Hindlimb muscle (tissue), 1 donor: Measurements from ENCODE around the gene RFX2. TPM values are rescaled to one million over a fixed set of nuclear protein-coding genes. Genes with fewer than 3 reads are reported as not detected.

Experiments
- DNase-seq: peaks from one replicate; pipeline ENCODE4 v3.0.0-alpha.2; 2013
- polyA plus RNA-seq: library from polyadenylated mRNA; unstranded; fragments of 120-200 nt; gene quantifications from one replicate; pipeline ENCODE4 v1.2.1, GENCODE V29; 2013; ENCODE audit not compliant: insufficient read length

The RFX2 gene
- polyA plus RNA-seq, 1 donor, result 5.4 TPM

DNA sequence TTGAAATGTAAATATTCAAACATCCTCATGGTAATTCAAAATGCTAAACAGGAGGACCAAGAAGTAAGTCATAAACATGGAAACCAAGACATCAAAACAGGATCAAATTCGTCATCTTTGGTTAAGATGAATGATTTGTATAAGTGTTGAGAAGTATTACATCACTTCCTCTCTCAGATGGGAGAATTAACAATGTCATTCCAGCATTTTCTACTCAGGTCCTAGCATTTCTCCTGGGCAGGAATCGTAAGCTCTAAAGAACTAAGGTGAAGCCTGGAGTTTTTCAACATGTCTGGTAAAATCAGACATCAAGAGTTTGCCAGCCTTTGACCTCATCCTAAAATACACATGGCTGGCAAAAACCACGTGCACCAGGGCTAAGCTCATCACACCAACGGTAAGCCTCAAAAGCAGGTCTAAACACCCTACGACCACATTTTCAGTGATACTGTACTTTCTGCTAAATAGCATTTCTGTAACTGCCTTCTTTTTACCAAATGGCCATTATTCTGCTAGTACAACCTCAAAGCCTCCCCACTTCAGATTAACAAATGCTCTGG, 157.2 kb downstream of the RFX2 start:
- DNase-seq, result no peak

DNA sequence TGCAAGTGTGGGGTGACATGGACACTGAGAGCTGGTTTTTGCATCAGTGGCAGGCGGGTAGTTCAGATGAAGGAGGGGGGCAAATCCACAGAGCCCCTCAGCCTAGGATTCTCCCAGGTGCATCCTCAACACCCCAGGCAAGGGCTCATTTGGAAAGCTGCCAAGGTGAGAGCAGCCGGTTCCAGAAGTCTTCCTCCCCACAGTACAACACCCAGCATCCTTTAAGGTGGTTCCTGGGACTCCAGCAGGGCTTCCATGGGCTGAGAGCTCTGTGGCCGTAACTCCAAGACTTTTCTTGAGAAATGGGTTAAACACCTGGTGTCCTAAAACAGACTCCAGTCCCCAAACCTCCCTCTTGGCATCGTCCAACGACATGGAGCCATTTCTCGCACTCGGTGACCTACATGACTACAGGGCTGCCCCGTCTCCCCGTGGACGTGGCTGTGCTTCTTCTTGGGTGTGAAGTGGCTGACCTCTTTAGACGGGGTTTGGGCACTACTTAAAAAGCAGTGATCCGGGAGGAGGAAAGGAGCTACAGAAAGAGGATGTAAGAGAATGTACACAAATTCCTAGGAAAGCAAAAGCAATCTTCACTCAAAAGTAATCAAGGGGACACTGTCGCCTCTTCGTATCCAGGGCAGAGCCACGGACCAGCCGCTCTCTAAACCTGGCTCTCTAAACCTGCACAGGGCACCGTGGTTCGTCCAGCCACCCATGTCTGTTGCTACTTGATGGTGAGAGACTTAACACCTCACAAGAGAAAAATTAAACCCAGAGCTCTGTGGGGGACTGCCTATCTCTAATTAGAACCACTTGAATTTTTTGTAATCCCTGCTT, 157.9 kb downstream of the RFX2 start:
- DNase-seq, result no peak

DNA sequence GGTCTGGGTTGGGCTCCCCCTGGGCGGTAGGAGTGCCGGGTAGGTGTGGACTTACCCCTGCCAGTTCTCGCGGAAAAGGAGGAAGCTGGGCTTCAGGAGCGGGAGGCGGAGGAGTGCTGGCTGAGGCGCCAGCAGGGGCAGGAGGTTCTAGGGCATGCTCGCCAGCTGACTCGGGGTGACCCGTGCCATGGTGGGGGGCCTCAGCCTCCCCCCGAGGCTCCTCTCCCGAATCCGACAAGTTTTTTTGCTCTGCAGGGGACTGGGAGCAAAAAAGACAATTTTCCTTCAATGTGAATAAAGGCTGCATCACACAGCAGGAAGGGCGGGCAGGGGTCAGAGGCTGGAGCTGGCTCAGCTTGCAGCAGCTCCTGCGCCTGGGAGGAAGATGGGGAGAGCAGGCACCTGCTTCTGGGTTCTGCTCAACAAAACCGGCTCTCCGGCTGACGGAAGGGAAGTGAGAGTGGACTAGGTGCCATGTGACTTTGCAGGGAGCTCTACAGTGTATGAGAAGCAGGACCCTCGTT, 158.9 kb downstream of the RFX2 start:
- no peak for DNase-seq

DNA sequence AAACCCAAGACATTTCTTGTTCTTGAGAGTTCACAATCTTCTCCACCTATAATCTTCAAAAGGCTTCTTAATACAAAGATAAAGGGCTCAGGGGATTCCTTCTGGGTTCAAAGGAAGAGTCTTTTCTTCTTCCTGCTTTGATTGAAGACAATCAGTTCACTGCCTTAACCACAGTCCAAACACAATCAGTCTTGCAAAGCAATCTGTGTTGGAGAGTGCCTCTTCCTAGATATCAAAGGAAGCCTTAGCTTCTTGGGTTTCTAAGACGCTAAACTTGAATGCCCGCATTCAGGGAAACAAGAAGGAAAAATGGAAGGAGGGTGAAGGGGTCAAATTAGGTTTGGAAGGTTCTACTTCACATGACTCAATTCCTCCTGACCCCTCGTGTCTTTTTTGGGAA, 159.6 kb downstream of the RFX2 start:
- DNase-seq, result no peak

DNA sequence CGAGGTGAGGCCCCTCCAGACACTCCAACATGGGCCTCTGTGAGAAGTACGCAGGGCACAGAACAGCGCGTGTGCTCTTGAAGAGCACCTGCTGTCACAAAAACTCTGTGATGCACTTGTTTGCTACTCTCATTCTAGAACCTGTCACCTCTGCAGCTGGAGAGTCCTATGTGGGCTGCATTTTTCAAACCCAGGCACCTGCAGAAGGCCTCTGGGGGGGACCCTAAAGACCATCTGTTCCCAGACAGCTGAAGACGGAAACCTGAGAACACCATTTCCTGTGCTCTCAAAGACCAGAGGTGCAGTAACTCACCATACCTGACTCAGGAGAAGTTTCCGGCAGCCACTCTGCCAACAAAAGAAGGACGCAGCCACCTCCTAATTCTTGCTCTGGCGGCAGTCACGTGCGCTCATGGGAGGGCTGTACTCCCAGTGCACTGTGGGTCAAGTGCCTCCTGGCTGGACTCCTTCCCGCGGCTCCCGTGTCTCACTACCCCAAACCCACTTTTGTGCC, 160.5 kb downstream of the RFX2 start:
- no peak for DNase-seq

DNA sequence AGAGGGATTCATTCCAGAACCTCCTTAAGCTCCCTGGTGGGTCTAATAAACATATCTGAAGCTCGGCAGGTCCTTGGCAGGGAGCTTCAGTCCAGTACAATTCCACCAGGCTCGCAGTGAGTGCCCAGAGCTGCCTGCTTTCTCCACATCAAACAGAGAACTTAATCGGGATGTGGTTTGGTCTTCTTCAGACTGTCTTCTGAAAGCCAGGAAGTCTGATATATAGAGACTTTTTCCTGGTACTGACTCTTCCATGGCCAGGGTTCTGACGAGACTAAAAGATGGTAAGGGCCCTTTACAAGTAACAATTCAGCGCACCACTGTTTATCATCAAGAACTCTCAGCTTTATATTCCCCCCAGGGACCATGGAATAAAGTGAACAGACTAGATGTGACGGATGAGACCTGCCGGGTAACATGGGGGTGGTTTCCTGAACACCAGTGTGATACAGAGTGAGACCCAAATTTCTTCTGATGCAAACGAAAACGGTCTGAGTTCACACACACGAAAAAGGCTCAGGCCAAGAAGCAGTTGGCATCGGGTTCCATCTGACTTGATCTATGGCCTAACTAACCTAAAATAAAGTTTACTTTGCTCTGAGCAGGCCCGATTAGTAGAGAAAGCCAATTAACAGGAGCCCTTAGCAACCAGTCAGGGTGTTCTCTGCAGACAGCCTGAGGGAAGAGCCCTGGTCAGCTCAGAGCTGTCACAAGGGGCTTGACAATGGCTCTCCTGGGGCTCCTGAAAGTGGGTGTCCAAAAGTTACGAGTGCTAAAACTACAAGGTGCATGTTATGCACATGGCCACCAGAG, 161.3 kb downstream of the RFX2 start:
- no peak for DNase-seq

DNA sequence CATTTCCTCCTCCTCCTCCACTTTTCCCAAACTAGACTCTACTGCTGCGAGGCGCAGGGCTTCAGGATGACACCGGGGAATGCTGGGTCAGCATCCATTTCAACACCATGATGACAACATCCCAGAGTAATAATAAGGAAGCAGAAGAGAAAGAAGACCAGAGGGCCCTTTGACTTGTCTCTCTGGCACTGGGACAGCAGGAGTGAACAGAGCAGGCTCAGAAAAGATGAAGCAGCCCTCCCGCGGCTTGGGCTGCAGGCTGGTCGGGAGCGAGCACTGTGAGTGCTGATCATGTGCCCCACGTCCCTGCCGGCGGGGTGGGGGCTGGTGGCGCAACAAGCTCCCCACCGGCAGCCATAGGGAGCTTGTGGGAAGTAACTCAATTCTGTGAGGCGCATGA, 162.9 kb downstream of the RFX2 start:
- no peak for DNase-seq

DNA sequence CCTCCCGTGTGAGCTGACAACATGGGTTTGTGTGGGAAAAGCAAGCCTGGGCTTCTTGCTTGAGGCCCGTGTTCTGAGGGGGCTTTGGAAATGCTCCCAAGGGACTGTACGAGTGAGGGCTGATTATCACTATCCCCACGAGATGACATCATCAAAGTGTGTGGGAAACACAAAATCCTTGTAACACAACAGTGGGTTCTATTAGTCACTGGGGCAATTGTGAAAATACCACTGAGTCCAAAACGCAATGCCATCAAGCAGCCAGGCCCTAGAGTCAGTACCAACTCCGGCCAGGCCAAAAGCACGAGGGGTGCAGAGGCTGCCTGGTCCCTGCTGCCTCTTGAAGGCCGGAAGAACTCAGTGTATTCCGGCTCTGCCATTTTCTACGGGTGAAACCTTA, 166.7 kb downstream of the RFX2 start:
- no peak for DNase-seq

Other genes starting within 250 kb of the RFX2 start
- gene FUT5, start 240.0 kb downstream of the RFX2 start, polyA plus RNA-seq, result not detected
- gene NDUFA11, start 206.7 kb downstream of the RFX2 start, polyA plus RNA-seq, result 215 TPM
- gene VMAC, start 205.6 kb downstream of the RFX2 start, polyA plus RNA-seq, result 5.1 TPM
- 8.0 TPM for gene CAPS, start 196.2 kb downstream of the RFX2 start, polyA plus RNA-seq
- 47.9 TPM for gene RANBP3, start 132.4 kb downstream of the RFX2 start, polyA plus RNA-seq
- 0.62 TPM for gene ACSBG2, start 25.2 kb upstream of the RFX2 start, polyA plus RNA-seq
- gene MLLT1, start 169.5 kb upstream of the RFX2 start, polyA plus RNA-seq, result 52.9 TPM
- gene ACER1, start 223.1 kb upstream of the RFX2 start, polyA plus RNA-seq, result not detected